Measurements from ENCODE around the gene CALML5. TPM values are rescaled to one million over a fixed set of nuclear protein-coding genes. Genes with fewer than 3 reads are reported as not detected.

CALML5 gene
- total RNA-seq, 1 experiment from 2014 or later = not detected

GRCh38 chr10:5512331-5512730 is 13.0 kb upstream of the CALML5 start:
- ChIA-PET POLR2A (no interaction called here), CTCF (interaction anchor here (2.1 kb wide), 1 partner anchor 111 kb away, joined by 8 read pairs; no protein-coding TSS in a partner anchor)
- H3K9me3 Mint-ChIP-seq (ENCODE audit: unreplicated experiment) = no peaks in the 10 kb centered on the region
- no peak for TF ChIP-seq CTCF (IDR thresholded peaks at IDR 0.05; ENCODE audit: unreplicated experiment)
- peak overlapping the region; percentile 44 for H3K27ac Mint-ChIP-seq (ENCODE audit: low read depth, unreplicated experiment)
- peaks cover 3% of the 10 kb centered on the region for H3K4me1 Mint-ChIP-seq (ENCODE audit: insufficient read depth, unreplicated experiment)
- H3K36me3 Mint-ChIP-seq (ENCODE audit: insufficient read depth, unreplicated experiment) = no peaks in the 10 kb centered on the region
- no peak overlapping the region for H3K4me3 Mint-ChIP-seq (ENCODE audit: unreplicated experiment)
- intact Hi-C loops (cut with micrococcal nuclease) = no loop called here
- BruUV-seq (replicated peaks) = no TSS peak
- no peak for DNase-seq (ENCODE audit: unreplicated experiment)
- H3K27me3 Mint-ChIP-seq (ENCODE audit: insufficient read depth, unreplicated experiment) = no peaks in the 10 kb centered on the region

GRCh38 chr10:5511885-5512280 is 12.5 kb upstream of the CALML5 start:
- DNase-seq (ENCODE audit: unreplicated experiment) = no peak
- Mint-ChIP-seq H3K36me3 (ENCODE audit: insufficient read depth, unreplicated experiment) (no peaks in the 10 kb centered on the region), H3K27ac (ENCODE audit: low read depth, unreplicated experiment) (peak overlapping the region; percentile 44), H3K9me3 (ENCODE audit: unreplicated experiment) (no peaks in the 10 kb centered on the region), H3K27me3 (ENCODE audit: insufficient read depth, unreplicated experiment) (no peaks in the 10 kb centered on the region), H3K4me3 (ENCODE audit: unreplicated experiment) (no peak overlapping the region), H3K4me1 (ENCODE audit: insufficient read depth, unreplicated experiment) (peaks cover 7% of the 10 kb centered on the region)
- intact Hi-C loops (cut with micrococcal nuclease) = no loop called here
- no peak for TF ChIP-seq CTCF (IDR thresholded peaks at IDR 0.05; ENCODE audit: unreplicated experiment)
- BruUV-seq (replicated peaks) = no TSS peak
- ChIA-PET POLR2A (no interaction called here), CTCF (interaction anchor here (0.6 to 2.1 kb wide), 2 partner anchors 9 to 111 kb away, joined by 3 to 8 read pairs; no protein-coding TSS in a partner anchor)

- H3K27me3 Mint-ChIP-seq (ENCODE audit: insufficient read depth, unreplicated experiment) = no peaks in the 10 kb centered on the region
These were observed 12.0 kb upstream of the CALML5 start for GRCh38 chr10:5511231-5511884.

More at GRCh38 chr10:5511231-5511884, 12.0 kb upstream of the CALML5 start:
- ChIA-PET CTCF (interaction anchor here (0.6 to 2.1 kb wide), 5 partner anchors 8 to 112 kb away, joined by 3 to 8 read pairs (median 3); partner anchors contain the start of gene CALML5), POLR2A (interaction anchor here (1.2 kb wide), 1 partner anchor 12 kb away, joined by 3 read pairs; no protein-coding TSS in a partner anchor)
- no peak for TF ChIP-seq CTCF (IDR thresholded peaks at IDR 0.05; ENCODE audit: unreplicated experiment)
- intact Hi-C loops (cut with micrococcal nuclease) = no loop called here
- no peak overlapping the region for H3K27ac Mint-ChIP-seq (ENCODE audit: low read depth, unreplicated experiment)
- peaks cover 8% of the 10 kb centered on the region for H3K4me1 Mint-ChIP-seq (ENCODE audit: insufficient read depth, unreplicated experiment)
- H3K4me3 Mint-ChIP-seq (ENCODE audit: unreplicated experiment) = no peak overlapping the region
- BruUV-seq (replicated peaks) = no TSS peak
- no peak for DNase-seq (ENCODE audit: unreplicated experiment)
- H3K36me3 Mint-ChIP-seq (ENCODE audit: insufficient read depth, unreplicated experiment) = no peaks in the 10 kb centered on the region
- H3K9me3 Mint-ChIP-seq (ENCODE audit: unreplicated experiment) = no peaks in the 10 kb centered on the region

All from MCF 10A (cell line).